Activated CD8-positive, alpha-beta T cell treated with anti-CD3 and anti-CD28 coated beads for 36 hours (primary cell): ENCODE results near the gene SLC44A5. TPM values are rescaled to one million over a fixed set of nuclear protein-coding genes. Genes with fewer than 3 reads are reported as not detected.

Experiments used
- ATAC-seq: fragments of 200-7000 bp; cut with Tn5 transposase; one replicate; pipeline ENCODE4 v1.10.0; 2021; ENCODE audit warnings: mild to moderate bottlenecking, moderate library complexity
- CTCF ChIA-PET: fragments of 350-600 bp; sonication (Branson Sonifier 250); formaldehyde crosslinking; loops from one replicate; lab custom pipeline; 2021; ENCODE audit warnings: antibody characterized with exemption; lab: Charles Lee
- POLR2A ChIA-PET: fragments of 350-600 bp; sonication (Branson Sonifier 250); formaldehyde crosslinking; loops from one replicate; lab custom pipeline; 2021; ENCODE audit warnings: antibody characterized with exemption; lab: Charles Lee
- DNase-seq: peaks from one replicate; pipeline ENCODE4 v3.0.0-alpha.2; 2020
- H3K27ac Mint-ChIP-seq: one replicate; pipeline ENCODE4 v1.8.0; 2021; ENCODE audit warnings: mild to moderate bottlenecking, mixed read lengths
- H3K27me3 Mint-ChIP-seq: one replicate; pipeline ENCODE4 v1.8.0; 2021; ENCODE audit warnings: mixed read lengths
- H3K36me3 Mint-ChIP-seq: one replicate; pipeline ENCODE4 v1.8.0; 2021; ENCODE audit warnings: low read depth, mixed read lengths
- H3K4me1 Mint-ChIP-seq: one replicate; pipeline ENCODE4 v1.8.0; 2021; ENCODE audit warnings: low read depth, mixed read lengths
- H3K4me3 Mint-ChIP-seq: one replicate; pipeline ENCODE4 v1.8.0; 2021; ENCODE audit warnings: mild to moderate bottlenecking, moderate library complexity, mixed read lengths
- H3K9me3 Mint-ChIP-seq: one replicate; pipeline ENCODE4 v1.8.0; 2021; ENCODE audit warnings: mixed read lengths
- intact Hi-C: fragments of 100-400 bp; cut with micrococcal nuclease; formaldehyde crosslinking; loops from one replicate; pipeline ENCODE4 v1.10.0; 2022
- total RNA-seq, 2 experiments: library from RNA; stranded (reverse); gene quantifications; one replicate each; pipeline ENCODE4 v1.2.3, GENCODE V29; 2021
- TF ChIP-seq, protein P1 (sequence below): fragments of 200-600 bp; IDR thresholded peaks from one replicate; pipeline ENCODE4 v1.8.0; 2022; ENCODE audit warnings: antibody characterized with exemption, mild to moderate bottlenecking

SLC44A5 gene
- total RNA-seq, 2 experiments from 2014 or later: 0.11 to 0.22 TPM

- TF ChIP-seq, protein P1, sequence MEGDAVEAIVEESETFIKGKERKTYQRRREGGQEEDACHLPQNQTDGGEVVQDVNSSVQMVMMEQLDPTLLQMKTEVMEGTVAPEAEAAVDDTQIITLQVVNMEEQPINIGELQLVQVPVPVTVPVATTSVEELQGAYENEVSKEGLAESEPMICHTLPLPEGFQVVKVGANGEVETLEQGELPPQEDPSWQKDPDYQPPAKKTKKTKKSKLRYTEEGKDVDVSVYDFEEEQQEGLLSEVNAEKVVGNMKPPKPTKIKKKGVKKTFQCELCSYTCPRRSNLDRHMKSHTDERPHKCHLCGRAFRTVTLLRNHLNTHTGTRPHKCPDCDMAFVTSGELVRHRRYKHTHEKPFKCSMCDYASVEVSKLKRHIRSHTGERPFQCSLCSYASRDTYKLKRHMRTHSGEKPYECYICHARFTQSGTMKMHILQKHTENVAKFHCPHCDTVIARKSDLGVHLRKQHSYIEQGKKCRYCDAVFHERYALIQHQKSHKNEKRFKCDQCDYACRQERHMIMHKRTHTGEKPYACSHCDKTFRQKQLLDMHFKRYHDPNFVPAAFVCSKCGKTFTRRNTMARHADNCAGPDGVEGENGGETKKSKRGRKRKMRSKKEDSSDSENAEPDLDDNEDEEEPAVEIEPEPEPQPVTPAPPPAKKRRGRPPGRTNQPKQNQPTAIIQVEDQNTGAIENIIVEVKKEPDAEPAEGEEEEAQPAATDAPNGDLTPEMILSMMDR: no peak
- H3K36me3 Mint-ChIP-seq: no peaks in the 10 kb centered on the region
- ATAC-seq: no peak
- H3K27me3 Mint-ChIP-seq: no peaks in the 10 kb centered on the region
- H3K9me3 Mint-ChIP-seq: no peaks in the 10 kb centered on the region
- H3K27ac Mint-ChIP-seq: no peak overlapping the region
- no peaks in the 10 kb centered on the region for H3K4me1 Mint-ChIP-seq
- ChIA-PET CTCF (no interaction called here), POLR2A (no interaction called here)
- intact Hi-C loops: no loop called here
- H3K4me3 Mint-ChIP-seq: no peak overlapping the region
- DNase-seq: no peak
Observed at GRCh38 chr1:75430526-75430925, 180.4 kb downstream of the SLC44A5 start.

DNA sequence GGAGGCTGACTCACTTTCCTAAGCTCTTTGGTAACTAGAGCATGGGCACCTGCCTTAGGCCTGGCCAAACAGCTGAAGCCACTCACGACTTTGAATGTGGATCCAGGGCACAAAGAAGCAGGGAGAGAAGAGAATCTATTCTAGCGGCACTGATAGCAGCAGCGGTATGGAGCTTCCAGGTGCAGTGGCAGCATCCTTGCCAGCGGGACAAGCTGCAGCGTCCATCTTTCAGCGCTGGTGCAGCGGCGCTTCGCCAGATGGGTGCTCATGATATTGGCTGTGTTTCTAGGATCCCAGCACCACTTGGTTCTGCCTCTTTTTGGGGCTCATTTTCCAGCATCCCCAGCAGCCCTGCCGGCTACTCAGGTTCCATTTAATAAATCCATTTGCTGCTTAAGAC, 184.2 kb downstream of the SLC44A5 start:
- intact Hi-C loops: no loop called here
- Mint-ChIP-seq H3K9me3 (no peaks in the 10 kb centered on the region), H3K27ac (no peak overlapping the region), H3K4me3 (no peak overlapping the region), H3K27me3 (no peaks in the 10 kb centered on the region), H3K4me1 (no peaks in the 10 kb centered on the region), H3K36me3 (no peaks in the 10 kb centered on the region)
- ATAC-seq: no peak
- CTCF ChIA-PET: no interaction called here
- DNase-seq: no peak
- TF ChIP-seq, protein P1: no peak
- POLR2A ChIA-PET: no interaction called here

- ATAC-seq: no peak
- Mint-ChIP-seq H3K4me3 (no peak overlapping the region), H3K27me3 (no peaks in the 10 kb centered on the region), H3K27ac (no peak overlapping the region), H3K4me1 (no peaks in the 10 kb centered on the region), H3K9me3 (no peaks in the 10 kb centered on the region), H3K36me3 (no peaks in the 10 kb centered on the region)
- no peak for DNase-seq
- POLR2A ChIA-PET: no interaction called here
- TF ChIP-seq, protein P1: no peak
- intact Hi-C loops: no loop called here
- CTCF ChIA-PET: no interaction called here
Observed at GRCh38 chr1:75425001-75425650, 185.8 kb downstream of the SLC44A5 start.

GRCh38 chr1:75423616-75424015, 187.3 kb downstream of the SLC44A5 start:
- ATAC-seq (no peak), DNase-seq (no peak)
- intact Hi-C loops: no loop called here
- Mint-ChIP-seq H3K27ac (no peak overlapping the region), H3K27me3 (no peaks in the 10 kb centered on the region), H3K36me3 (no peaks in the 10 kb centered on the region), H3K4me1 (no peaks in the 10 kb centered on the region), H3K9me3 (no peaks in the 10 kb centered on the region), H3K4me3 (no peak overlapping the region)
- TF ChIP-seq, protein P1: no peak
- ChIA-PET CTCF (no interaction called here), POLR2A (no interaction called here)

GRCh38 chr1:75423136-75423535, 187.8 kb downstream of the SLC44A5 start:
- H3K4me1 Mint-ChIP-seq: no peaks in the 10 kb centered on the region
- no peak overlapping the region for H3K4me3 Mint-ChIP-seq
- H3K9me3 Mint-ChIP-seq: no peaks in the 10 kb centered on the region
- POLR2A ChIA-PET: no interaction called here
- CTCF ChIA-PET: no interaction called here
- TF ChIP-seq, protein P1: no peak
- DNase-seq (no peak), ATAC-seq (no peak)
- no peaks in the 10 kb centered on the region for H3K36me3 Mint-ChIP-seq
- H3K27me3 Mint-ChIP-seq: no peaks in the 10 kb centered on the region
- no peak overlapping the region for H3K27ac Mint-ChIP-seq
- intact Hi-C loops: no loop called here
